Activated CD4-positive, alpha-beta T cell treated with anti-CD3 and anti-CD28 coated beads, Interleukin-2, Interleukin-4, amounts not matched to agents 100 ng/mL and 50 ng/mL, durations not matched to agents 16 hours and 8 hours (primary cell): ENCODE results near the gene COPA.
"Not testable (repeated sequence)": the region's sequence is repeated elsewhere in the genome, so short reads cannot be mapped to it uniquely, and the experiment has no call there.

ENCODE experiments used
- DNase-seq: peaks from one replicate; pipeline ENCODE4 v3.0.0-alpha.2; 2020; ENCODE audit warnings: low spot score

Gene COPA

GRCh38 chr1:160342953-160343869, at the start of gene COPA, which contains the start of gene NCSTN:
COPA (minus strand) TSS chr1:160343250; CDS start chr1:160343170, 80 bp downstream.
NCSTN (plus strand) TSS chr1:160343383; CDS start chr1:160343397, 14 bp downstream.
- DNase-seq, result peak; percentile 96

- not testable (repeated sequence) for DNase-seq
Measured at GRCh38 chr1:160388406-160388805, 45.4 kb upstream of the COPA start.

GRCh38 chr1:160384812-160385211, 41.8 kb upstream of the COPA start:
- DNase-seq, result not testable (repeated sequence)

GRCh38 chr1:160377585-160378206, 34.6 kb upstream of the COPA start:
- DNase-seq, result no peak

GRCh38 chr1:160376525-160377131, 33.6 kb upstream of the COPA start:
- DNase-seq, result peak; percentile 58

GRCh38 chr1:160375788-160376524, 32.9 kb upstream of the COPA start:
- DNase-seq, result peak; percentile 37

GRCh38 chr1:160374306-160375110, 31.5 kb upstream of the COPA start:
- DNase-seq, result no peak

- DNase-seq, result no peak
Measured at GRCh38 chr1:160373696-160374095, 30.6 kb upstream of the COPA start.

- DNase-seq, result no peak
Measured at GRCh38 chr1:160371756-160372155, 28.7 kb upstream of the COPA start.

GRCh38 chr1:160371346-160371631, 28.2 kb upstream of the COPA start:
- DNase-seq, result no peak

- no peak for DNase-seq
Measured at GRCh38 chr1:160370561-160371345, 27.7 kb upstream of the COPA start.

GRCh38 chr1:160369087-160369486, 26.0 kb upstream of the COPA start:
- no peak for DNase-seq

GRCh38 chr1:160367934-160368923, 25.2 kb upstream of the COPA start:
- no peak for DNase-seq

- no peak for DNase-seq
Measured at GRCh38 chr1:160367516-160367900, 24.5 kb upstream of the COPA start.

GRCh38 chr1:160366731-160367515, 23.9 kb upstream of the COPA start, which contains the start of gene NHLH1:
NHLH1 (plus strand) TSS chr1:160367071; CDS start chr1:160370732, 3,661 bp downstream.
- no peak for DNase-seq

GRCh38 chr1:160365325-160365724, 22.3 kb upstream of the COPA start:
- no peak for DNase-seq

GRCh38 chr1:160363951-160364735, 21.1 kb upstream of the COPA start:
- no peak for DNase-seq

- no peak for DNase-seq
Measured at GRCh38 chr1:160363010-160363409, 20.0 kb upstream of the COPA start.
